CD8-positive, alpha-beta memory T cell (primary cell): Measurements from ENCODE around the gene BCAR3. TPM values are rescaled to one million over a fixed set of nuclear protein-coding genes. Genes with fewer than 3 reads are reported as not detected.

Experiments
- CTCF ChIA-PET: fragments of 350-600 bp; sonication (Branson Sonifier 250); formaldehyde crosslinking; loops from one replicate; lab custom pipeline; 2021; ENCODE audit warnings: antibody characterized with exemption; lab: Charles Lee
- POLR2A ChIA-PET: fragments of 350-600 bp; sonication (Branson Sonifier 250); formaldehyde crosslinking; loops from one replicate; lab custom pipeline; 2021; ENCODE audit warnings: antibody characterized with exemption; lab: Charles Lee
- DNase-seq, 5 donors: peaks; one replicate each; pipeline versions ENCODE4 v3.0.0 to v3.0.0-alpha.2; 2020 to 2022; ENCODE audit warnings: mixed read lengths in 1 of 5
- H3K27ac ChIP-seq: one replicate; pipeline ENCODE4 v1.7.0; 2013; ENCODE audit warnings: low read depth, mild to moderate bottlenecking, low read length, moderate library complexity
- H3K27me3 ChIP-seq: 2 replicates; pipeline ENCODE4 v1.7.0; 2013; ENCODE audit warnings: low read length, mild to moderate bottlenecking; ENCODE audit not compliant: insufficient read depth, poor library complexity, severe bottlenecking
- H3K36me3 ChIP-seq: 2 replicates; pipeline ENCODE4 v1.7.0; 2013; ENCODE audit warnings: mild to moderate bottlenecking, low read length, moderate library complexity; ENCODE audit not compliant: insufficient read depth
- H3K4me1 ChIP-seq: 2 replicates; pipeline ENCODE4 v1.7.0; 2013; ENCODE audit warnings: mild to moderate bottlenecking, low read length, moderate library complexity; ENCODE audit not compliant: insufficient read depth
- H3K4me3 ChIP-seq: 2 replicates; pipeline ENCODE4 v1.7.0; 2013; ENCODE audit warnings: mild to moderate bottlenecking, low read length
- H3K9me3 ChIP-seq: 2 replicates; pipeline ENCODE4 v1.7.0; 2013; ENCODE audit warnings: mild to moderate bottlenecking, low read length
- H3K27ac Mint-ChIP-seq, 8 donors: one replicate each; pipeline ENCODE4 v1.8.0; 2020 to 2021; ENCODE audit warnings: mixed read lengths in 8 of 8, mild to moderate bottlenecking in 6 of 8, inconsistent platforms in 3 of 8, moderate library complexity in 3 of 8
- H3K27me3 Mint-ChIP-seq, 2 donors: one replicate each; pipeline ENCODE4 v1.8.0; 2020 to 2021; ENCODE audit warnings: mixed read lengths in 2 of 2, mild to moderate bottlenecking in 1 of 2, moderate library complexity in 1 of 2
- H3K36me3 Mint-ChIP-seq, 3 donors: one replicate each; pipeline ENCODE4 v1.8.0; 2020 to 2021; ENCODE audit warnings: mixed read lengths in 3 of 3, inconsistent platforms in 1 of 3, mild to moderate bottlenecking in 1 of 3
- H3K4me1 Mint-ChIP-seq, 3 donors: one replicate each; pipeline ENCODE4 v1.8.0; 2020 to 2021; ENCODE audit warnings: mixed read lengths in 3 of 3, inconsistent platforms in 1 of 3, mild to moderate bottlenecking in 1 of 3
- H3K4me3 Mint-ChIP-seq, 7 donors: one replicate each; pipeline ENCODE4 v1.8.0; 2020 to 2021; ENCODE audit warnings: mixed read lengths in 7 of 7, mild to moderate bottlenecking in 6 of 7, moderate library complexity in 4 of 7, inconsistent platforms in 2 of 7
- H3K9me3 Mint-ChIP-seq, 5 donors: one replicate each; pipeline ENCODE4 v1.8.0; 2020 to 2022; ENCODE audit warnings: mixed read lengths in 5 of 5, mild to moderate bottlenecking in 3 of 5, moderate library complexity in 2 of 5, inconsistent platforms in 1 of 5
- polyA plus RNA-seq: library from polyadenylated mRNA; unstranded; fragments of 300-500 nt; fragmentation: Illumina TruSeq; gene quantifications from one replicate; pipeline ENCODE4 v1.2.3, GENCODE V29; 2021
- total RNA-seq, 2 experiments: library from RNA; stranded (reverse); gene quantifications; one replicate each; pipeline ENCODE4 v1.2.3, GENCODE V29; 2021

BCAR3 gene
- total and polyA plus RNA-seq, 3 experiments from 2014 or later = 0.32 to 0.77 (median 0.62) TPM

- H3K27me3 ChIP-seq = no peaks in the 10 kb centered on the region
These were observed 163.1 kb downstream of the BCAR3 start for GRCh38 chr1:93518516-93518915.

DNA sequence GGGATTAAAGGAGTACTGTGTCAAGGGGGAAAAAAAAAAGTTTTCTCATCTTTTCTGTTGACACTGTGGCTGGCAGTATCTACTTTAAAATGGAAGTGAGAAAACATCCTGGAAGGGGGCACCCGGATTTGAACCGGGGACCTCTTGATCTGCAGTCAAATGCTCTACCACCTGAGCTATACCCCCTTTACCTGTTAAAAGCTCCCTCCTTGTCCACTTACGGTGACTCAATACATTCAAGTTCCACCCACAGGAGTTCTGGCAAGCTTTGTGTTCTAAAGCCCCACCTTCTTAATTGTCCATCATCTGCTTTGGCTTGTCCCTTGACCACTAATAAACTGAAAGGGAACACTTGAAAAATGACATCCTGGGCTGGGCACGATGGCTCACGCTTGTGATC lies 165.5 kb downstream of the BCAR3 start:
- Mint-ChIP-seq H3K4me3 (no peak overlapping the region), H3K4me1 (no peaks in the 10 kb centered on the region), H3K9me3 (peaks cover 0 to 4% (median 0%) of the 10 kb centered on the region in 5 donors), H3K27me3 (peaks cover 0 to 4% of the 10 kb centered on the region in 2 donors), H3K27ac (no peak overlapping the region), H3K36me3 (no peaks in the 10 kb centered on the region)
- no peak overlapping the region for H3K27ac ChIP-seq
- H3K4me3 ChIP-seq = no peak overlapping the region
- no peak for DNase-seq
- ChIA-PET CTCF (no interaction called here), POLR2A (no interaction called here)
- no peaks in the 10 kb centered on the region for H3K36me3 ChIP-seq
- H3K27me3 ChIP-seq = no peaks in the 10 kb centered on the region
- H3K4me1 ChIP-seq = no peaks in the 10 kb centered on the region
- no peaks in the 10 kb centered on the region for H3K9me3 ChIP-seq

More at GRCh38 chr1:93518516-93518915, 163.1 kb downstream of the BCAR3 start:
- H3K27me3 Mint-ChIP-seq = peaks cover 2 to 4% of the 10 kb centered on the region in 2 donors
- H3K4me1 Mint-ChIP-seq = no peaks in the 10 kb centered on the region
- H3K36me3 Mint-ChIP-seq = no peaks in the 10 kb centered on the region
- no peak for DNase-seq
- ChIA-PET POLR2A (no interaction called here), CTCF (no interaction called here)
- H3K27ac ChIP-seq = no peak overlapping the region
- H3K9me3 ChIP-seq = no peaks in the 10 kb centered on the region
- no peak overlapping the region for H3K4me3 ChIP-seq
- no peaks in the 10 kb centered on the region for H3K4me1 ChIP-seq
- H3K4me3 Mint-ChIP-seq = no peak overlapping the region
- peaks cover 0 to 4% (median 0%) of the 10 kb centered on the region in 5 donors for H3K9me3 Mint-ChIP-seq
- H3K27ac Mint-ChIP-seq = no peak overlapping the region
- H3K36me3 ChIP-seq = no peaks in the 10 kb centered on the region

Other genes with a start within 250 kb of the BCAR3 start
- gene FNBP1L, start 233.7 kb downstream of the BCAR3 start, total RNA-seq = 1 to 10 TPM in 1 of 2 experiments, under 1 TPM in 1; 0.91 to 1.1 TPM
- 0.17 TPM for gene FNBP1L, start 233.7 kb downstream of the BCAR3 start, polyA plus RNA-seq
- gene DNTTIP2, start 197.4 kb upstream of the BCAR3 start, total RNA-seq = 100 to 1,000 TPM; 100 to 109 TPM
- gene DNTTIP2, start 197.4 kb upstream of the BCAR3 start, polyA plus RNA-seq = 87.5 TPM
- 10 to 100 TPM; 24.6 to 24.8 TPM for gene GCLM, start 227.6 kb upstream of the BCAR3 start, total RNA-seq
- 36.1 TPM for gene GCLM, start 227.6 kb upstream of the BCAR3 start, polyA plus RNA-seq